Measurements from ENCODE around the gene MCEMP1.

Gene MCEMP1

GRCh38 chr19:7670150-7670783 is 6.6 kb upstream of the MCEMP1 start:
- no peak for DNase-seq (ENCODE audit: insufficient read length, low spot score)
- no peak for FAIRE-seq

GRCh38 chr19:7670790-7671189 is 6.1 kb upstream of the MCEMP1 start:
- DNase-seq (ENCODE audit: insufficient read length, low spot score) (no peak), FAIRE-seq (no peak)

- FAIRE-seq: no peak
- no peak for DNase-seq (ENCODE audit: insufficient read length, low spot score)
Observed at GRCh38 chr19:7672522-7672921, 4.4 kb upstream of the MCEMP1 start.

- DNase-seq (ENCODE audit: insufficient read length, low spot score) (peak; percentile 47), FAIRE-seq (no peak)
Observed at GRCh38 chr19:7674010-7675005, 2.6 kb upstream of the MCEMP1 start.

- no peak for FAIRE-seq
- DNase-seq (ENCODE audit: insufficient read length, low spot score): no peak
Observed at GRCh38 chr19:7676376-7676775, 514 bp upstream of the MCEMP1 start.

- DNase-seq (ENCODE audit: insufficient read length, low spot score): no peak
- FAIRE-seq: no peak
Observed at GRCh38 chr19:7677669-7678311, 900 bp downstream of the MCEMP1 start.

GRCh38 chr19:7678971-7679751 is 2.3 kb downstream of the MCEMP1 start:
- FAIRE-seq (peak; percentile 93), DNase-seq (ENCODE audit: insufficient read length, low spot score) (peak; percentile 71)

GRCh38 chr19:7679771-7680605 is 3.1 kb downstream of the MCEMP1 start:
- FAIRE-seq (no peak), DNase-seq (ENCODE audit: insufficient read length, low spot score) (no peak)

GRCh38 chr19:7680606-7681339 is 3.9 kb downstream of the MCEMP1 start, which contains the start of gene TRAPPC5:
Gene TRAPPC5, plus strand, starts transcription at chr19:7680833. Its CDS starts 1,421 bp downstream, at chr19:7682254.
- FAIRE-seq (peak; percentile 39), DNase-seq (ENCODE audit: insufficient read length, low spot score) (peak; percentile 89)

GRCh38 chr19:7681340-7682174 is 4.7 kb downstream of the MCEMP1 start:
- DNase-seq (ENCODE audit: insufficient read length, low spot score) (peak; percentile 91), FAIRE-seq (peak; percentile 86)

- FAIRE-seq: no peak
- no peak for DNase-seq (ENCODE audit: insufficient read length, low spot score)
Observed at GRCh38 chr19:7682175-7682855, 5.4 kb downstream of the MCEMP1 start.

GRCh38 chr19:7685546-7686445 is 8.9 kb downstream of the MCEMP1 start:
- FAIRE-seq: no peak

GRCh38 chr19:7687177-7687576 is 10.3 kb downstream of the MCEMP1 start:
- FAIRE-seq: no peak
- DNase-seq (ENCODE audit: insufficient read length, low spot score): no peak

More at GRCh38 chr19:7685546-7686445, 8.9 kb downstream of the MCEMP1 start:
- DNase-seq (ENCODE audit: insufficient read length, low spot score): no peak

GRCh38 chr19:7689165-7689564 is 12.3 kb downstream of the MCEMP1 start:
- FAIRE-seq (no peak), DNase-seq (ENCODE audit: insufficient read length, low spot score) (no peak)

GRCh38 chr19:7690779-7691258 is 13.9 kb downstream of the MCEMP1 start:
- FAIRE-seq (peak; percentile 66), DNase-seq (ENCODE audit: insufficient read length, low spot score) (no peak)

GRCh38 chr19:7691497-7691896 is 14.6 kb downstream of the MCEMP1 start:
- no peak for DNase-seq (ENCODE audit: insufficient read length, low spot score)
- no peak for FAIRE-seq

Measured in GM19239 (cell line).